ENCODE measurements around the gene UGT1A4.
"Not testable (repeated sequence)": the region's sequence is repeated elsewhere in the genome, so short reads cannot be mapped to it uniquely, and the experiment has no call there.

The UGT1A4 gene

DNA sequence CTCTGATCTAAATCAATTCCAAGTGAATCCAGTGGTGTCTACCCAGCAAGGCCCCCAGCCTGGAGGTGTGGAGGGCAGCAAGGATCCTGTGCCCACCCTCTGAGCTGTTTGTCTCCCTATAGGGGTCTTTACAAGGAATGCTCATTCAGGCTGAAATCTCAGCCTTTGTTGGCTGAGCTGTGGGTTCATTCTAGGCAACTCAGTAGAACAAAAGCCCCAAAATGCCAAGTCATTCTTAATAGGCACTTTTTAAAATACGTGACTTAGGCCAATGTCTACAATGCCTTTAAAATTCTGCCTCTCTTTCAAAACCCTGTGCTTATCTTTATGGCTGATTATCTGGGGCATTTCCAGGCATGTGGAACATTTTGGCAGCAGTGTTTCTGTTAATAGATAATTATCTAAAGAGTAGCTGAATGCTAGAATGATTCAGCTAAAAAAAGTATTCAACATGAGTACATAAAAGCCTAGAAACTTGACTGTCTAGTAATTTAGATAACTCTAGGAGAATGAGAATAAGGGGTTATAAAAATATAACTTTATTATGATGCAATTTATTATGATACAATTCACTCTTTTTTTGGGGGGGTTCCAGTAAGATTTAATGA is 18.4 kb upstream of the UGT1A4 start:
- DNase-seq: peak; percentile 34

DNA sequence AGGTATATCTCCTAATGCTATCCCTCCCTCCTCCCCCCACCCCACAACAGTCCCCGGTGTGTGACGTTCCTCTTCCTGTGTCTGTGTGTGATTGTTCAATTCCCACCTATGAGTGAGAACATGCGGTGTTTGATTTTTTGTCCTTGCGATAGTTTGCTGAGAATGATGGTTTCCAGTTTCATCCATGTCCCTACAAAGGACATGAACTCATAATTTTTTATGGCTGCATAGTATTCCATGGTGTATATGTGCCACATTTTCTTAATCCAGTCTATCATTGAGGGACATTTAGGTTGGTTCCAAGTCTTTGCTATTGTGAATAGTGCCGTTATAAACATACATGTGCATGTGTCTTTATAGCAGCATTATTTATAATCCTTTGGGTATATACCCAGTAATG is 17.7 kb upstream of the UGT1A4 start:
- DNase-seq: not testable (repeated sequence)

DNA sequence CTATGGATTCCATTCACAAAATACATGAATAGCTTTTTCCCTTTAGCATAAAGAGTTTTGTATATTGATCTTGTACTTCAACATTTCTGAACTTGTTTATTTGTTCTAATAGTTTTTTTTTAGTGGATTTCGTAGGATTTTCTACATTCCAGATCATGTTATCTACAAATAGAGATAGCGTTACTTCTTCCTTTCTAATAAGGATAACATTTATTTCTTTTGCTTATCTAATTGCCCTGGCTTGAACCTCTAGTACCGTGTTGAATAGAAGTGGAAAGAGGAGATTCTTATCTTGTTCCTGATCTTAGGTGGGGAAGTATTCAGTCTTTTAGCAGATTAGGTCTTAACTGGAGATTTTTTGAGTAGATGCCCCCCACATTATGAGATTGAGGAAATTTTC is 16.3 kb upstream of the UGT1A4 start:
- DNase-seq: no peak

DNA sequence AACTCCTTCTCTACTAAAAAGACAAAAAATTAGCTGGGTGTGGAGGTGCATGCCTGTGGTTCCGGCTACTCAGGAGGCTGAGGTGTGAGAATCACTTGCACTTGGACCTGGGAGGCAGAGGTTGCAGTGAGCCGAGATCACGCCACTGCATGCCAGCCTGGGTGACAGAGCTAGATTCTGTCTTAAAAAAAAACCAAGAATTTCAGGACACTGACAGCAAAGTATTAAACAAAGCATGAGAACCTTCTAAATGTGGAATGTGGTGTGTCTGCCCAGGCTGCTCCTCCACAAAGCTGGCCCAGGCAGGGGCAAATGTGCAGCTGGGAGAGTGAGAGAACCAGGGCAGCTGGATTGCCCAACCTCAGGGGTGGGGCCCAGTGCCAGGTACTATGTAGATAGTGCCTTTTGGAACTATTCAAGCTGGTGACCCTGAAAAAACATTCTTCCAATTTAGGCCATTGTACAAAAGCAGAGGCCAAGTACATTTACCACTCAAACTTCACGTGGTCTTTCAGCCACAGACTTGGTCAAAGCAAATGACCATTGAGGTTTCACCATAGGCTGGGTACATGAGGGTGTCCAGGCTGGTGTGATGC is 12.5 kb upstream of the UGT1A4 start:
- DNase-seq: no peak

DNA sequence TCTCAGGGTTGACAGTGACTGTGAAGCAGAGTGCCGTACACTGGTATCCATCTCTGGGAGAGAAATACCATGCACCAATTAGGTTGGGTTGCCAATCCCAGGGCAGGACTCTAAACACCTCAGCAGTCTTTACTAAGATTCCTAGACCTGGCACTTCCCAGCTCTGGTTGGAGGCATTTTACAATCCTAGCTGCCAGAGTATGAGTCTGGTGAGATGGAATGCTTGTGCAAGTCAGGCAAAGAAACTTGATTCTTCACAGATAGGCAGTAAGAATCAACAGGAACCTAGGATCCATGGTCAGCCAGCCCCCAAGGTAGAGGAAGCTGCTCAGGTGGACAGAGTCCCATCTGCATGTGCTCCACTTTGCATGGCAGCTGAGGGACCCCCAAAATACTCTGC is 11.8 kb upstream of the UGT1A4 start:
- DNase-seq: no peak

DNA sequence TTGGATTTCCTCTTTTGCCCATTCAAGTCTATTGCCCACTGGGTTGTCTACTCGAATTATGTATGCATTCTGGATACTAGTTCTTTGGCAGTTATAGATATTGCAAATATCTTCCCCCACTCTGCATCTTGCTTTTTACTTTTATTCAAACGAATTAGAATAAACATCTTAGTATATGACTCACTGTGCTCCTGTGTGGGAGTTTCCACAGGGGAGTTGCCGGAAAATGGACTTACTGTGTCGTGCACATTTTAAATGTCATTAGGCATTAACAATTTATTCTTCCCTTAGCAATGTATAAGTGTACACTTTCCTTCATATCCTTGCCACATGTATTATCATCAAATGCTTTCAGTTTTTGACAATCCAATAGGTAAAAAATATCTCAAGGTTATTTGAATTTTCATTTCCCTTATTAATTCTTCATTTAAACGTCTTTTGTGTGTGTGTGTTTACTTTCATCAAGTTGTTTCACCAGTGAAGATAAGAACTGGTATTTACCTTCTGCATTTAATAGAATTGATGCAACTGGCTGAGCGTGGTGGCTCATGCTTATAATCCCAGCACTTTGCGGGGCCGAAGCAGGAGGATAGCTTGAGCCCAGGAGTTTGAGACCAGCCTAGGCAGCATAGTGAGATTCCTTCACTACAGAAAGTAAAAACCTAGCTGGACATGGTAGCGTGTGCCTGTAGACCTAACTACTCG is 10.4 kb upstream of the UGT1A4 start:
- peak; percentile 12 for DNase-seq

DNA sequence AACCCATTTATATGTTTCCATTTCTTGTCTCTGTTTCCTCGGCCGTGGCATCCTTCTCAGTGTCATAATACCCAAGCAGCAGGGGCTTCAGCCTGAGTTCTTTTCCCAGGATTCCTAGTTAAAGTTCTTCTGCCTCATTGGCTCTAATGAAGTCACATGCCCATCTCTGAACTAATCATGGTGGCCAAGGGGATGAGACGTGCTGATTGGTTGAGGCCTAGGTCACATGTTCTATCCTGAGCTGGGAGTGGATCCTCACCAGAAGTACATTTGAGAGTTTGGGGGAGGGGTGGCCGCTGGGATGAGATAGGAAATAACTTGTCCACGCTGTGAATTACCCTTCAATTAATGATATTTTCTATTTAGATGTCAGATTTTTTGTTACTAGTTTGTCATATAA is 9.6 kb upstream of the UGT1A4 start:
- DNase-seq: no peak

DNA sequence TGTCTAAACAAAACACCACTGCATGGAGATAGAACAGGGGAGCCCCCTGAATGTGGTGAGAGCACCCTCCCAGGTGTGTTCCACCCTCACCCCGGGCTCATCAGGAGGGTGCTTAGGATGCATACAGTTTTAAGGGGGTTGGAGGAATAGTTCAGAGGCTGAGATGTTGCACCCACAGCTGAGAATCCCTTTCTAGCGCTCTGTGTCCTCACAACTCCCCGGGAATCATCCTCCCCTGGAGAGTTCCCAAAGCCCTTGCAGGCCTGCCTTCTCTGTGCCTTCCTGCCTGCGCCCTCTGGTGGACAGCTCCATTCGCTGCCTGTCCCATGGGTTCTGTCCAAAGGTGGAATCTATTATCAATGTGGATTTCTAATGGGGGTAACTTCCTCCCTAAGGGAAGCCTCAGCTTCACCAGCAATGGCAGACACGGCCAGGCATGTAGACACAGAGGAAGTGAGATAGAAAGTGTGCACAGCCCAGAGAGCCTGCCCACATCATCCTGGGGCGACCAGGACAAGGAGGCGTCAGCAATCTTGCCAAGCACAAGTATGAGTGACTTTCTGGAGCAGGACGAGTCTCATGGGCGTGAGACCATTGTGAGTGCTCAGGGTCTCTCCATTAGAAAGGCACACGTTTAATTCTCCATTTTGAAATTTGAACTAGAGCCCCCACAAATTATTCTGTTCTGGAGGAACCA is 7.1 kb upstream of the UGT1A4 start:
- peak; percentile 57 for DNase-seq

DNA sequence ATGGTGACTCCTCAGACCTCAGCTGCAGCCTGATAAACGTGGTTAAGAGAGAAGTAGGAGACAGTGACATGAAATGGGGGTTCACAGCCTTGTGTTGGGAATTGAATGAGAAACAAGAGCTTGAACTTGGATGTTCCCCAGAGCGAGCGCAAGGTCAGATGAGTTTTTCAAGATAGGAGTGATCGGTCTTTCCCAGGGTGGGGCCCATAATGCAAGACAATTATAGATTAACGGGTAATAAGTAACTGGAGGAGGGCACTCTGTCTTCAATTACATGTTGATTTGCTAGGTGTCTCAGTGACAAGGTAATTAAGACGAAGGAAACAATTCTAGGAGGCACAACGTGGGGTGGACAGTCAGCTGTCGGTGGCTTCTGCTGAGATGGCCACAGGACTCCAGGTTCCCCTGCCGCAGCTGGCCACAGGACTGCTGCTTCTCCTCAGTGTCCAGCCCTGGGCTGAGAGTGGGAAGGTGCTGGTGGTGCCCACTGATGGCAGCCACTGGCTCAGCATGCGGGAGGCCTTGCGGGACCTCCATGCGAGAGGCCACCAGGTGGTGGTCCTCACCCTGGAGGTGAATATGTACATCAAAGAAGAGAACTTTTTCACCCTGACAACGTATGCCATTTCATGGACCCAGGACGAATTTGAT is 5.8 kb upstream of the UGT1A4 start, which contains the start of gene UGT1A5:
TSS of gene UGT1A5 (plus strand) at position 297 of the 651 bp plus-strand sequence. CDS start at position 382, 85 bp downstream.
- no peak for DNase-seq

DNA sequence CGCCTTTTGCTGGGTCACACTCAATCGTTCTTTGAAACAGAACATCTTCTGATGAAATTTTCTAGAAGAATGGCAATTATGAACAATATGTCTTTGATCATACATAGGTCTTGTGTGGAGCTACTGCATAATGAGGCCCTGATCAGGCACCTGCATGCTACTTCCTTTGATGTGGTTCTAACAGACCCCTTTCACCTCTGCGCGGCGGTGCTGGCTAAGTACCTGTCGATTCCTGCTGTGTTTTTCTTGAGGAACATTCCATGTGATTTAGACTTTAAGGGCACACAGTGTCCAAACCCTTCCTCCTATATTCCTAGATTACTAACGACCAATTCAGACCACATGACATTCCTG is 5.3 kb upstream of the UGT1A4 start:
- no peak for DNase-seq

DNA sequence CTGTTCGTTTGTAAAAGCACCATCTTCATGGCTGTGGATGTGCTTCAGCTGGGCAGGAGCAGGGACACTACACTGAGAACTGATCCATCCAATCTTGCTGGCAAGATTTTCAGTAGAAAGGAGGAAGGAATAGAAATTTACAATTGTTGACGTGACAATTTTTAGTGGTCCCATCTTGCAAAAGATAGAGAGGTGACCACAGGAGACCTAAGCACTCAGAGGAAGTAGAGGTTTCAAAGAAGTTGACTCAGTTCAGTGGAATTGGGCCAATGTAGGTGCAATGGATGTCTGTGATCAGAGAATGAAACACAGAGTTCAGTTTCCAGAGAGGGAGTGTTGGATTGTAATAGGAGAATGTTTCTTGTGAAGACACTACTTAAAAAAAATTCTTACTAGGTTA is 4.4 kb upstream of the UGT1A4 start:
- DNase-seq: no peak

DNA sequence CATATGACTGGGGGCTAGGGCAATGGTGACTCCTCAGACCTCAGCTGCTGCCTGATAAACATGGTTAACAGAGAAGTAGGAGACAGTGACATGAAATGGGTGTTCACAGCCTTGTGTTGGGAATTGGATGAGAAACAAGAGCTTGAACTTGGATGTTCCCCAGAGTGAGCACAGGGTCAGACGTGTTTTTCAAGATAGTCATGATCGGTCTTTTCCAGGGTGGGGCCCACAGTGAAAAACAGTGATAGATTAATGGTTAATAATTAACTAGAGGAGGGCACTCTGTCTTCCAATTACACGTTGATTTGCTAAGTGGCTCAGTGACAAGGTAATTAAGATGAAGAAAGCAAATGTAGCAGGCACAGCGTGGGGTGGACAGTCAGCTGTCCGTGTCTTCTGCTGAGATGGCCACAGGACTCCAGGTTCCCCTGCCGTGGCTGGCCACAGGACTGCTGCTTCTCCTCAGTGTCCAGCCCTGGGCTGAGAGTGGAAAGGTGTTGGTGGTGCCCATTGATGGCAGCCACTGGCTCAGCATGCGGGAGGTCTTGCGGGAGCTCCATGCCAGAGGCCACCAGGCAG is 10.3 kb downstream of the UGT1A4 start, which contains the start of gene UGT1A3:
TSS of gene UGT1A3 (plus strand) at position 320 of the 579 bp plus-strand sequence. CDS start at position 405, 85 bp downstream.
- DNase-seq: no peak

DNA sequence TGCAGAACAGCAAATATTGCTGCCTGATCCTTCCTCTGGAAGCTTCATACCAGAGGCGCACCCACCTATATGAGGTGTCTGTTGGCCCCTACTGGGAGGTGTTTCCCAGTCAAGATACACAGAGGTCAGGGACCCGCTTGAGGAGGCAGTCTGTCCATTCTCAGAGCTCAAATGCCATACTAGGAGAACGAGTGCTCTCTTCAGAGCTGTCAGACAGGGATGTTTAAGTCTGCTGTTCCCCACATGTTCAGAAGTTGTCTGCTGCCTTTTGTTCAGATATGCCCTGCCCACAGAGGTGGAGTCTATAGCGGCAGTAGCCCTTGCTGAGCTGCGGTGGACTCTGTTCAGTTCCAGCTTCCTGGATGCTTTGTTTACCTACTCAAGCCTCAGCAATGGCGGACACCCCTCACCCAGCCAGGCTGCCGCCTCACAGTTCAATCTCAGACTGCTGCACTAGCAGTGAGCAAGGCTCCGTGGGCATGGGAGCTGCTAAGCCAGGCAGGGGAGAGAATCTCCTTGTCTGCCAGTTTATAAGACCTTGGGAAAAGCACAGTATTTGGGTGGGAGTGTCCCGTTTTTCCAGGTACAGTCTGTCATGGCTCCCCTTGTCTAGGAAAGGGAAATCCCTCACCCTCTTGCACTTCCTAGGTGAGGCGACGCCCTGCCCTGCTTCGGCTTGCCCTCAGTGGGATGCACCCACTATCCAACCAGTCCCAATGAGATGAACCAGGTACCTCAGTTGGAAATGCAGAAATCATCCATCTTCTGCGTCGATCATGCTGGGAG is 18.5 kb downstream of the UGT1A4 start:
- DNase-seq: not testable (repeated sequence)

DNA sequence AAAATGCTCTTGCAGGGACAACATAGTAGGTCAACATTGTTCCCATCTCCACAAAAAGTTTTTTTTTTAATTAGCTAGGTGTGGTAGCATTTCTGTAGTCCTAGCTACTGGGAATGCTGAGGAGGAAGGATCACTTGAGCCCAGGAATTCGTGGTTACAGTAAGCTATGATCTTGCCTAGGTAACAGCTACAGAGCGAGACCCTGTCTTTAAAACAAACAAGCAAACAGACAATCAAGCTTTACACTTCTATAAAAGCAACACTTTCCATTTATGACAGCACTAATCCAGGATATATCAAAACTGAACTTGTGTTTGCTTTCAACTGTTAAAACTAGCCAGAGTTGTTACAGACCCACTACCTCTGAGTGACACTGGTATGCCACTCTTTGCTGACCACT is 22.3 kb downstream of the UGT1A4 start:
- no peak for DNase-seq

DNA sequence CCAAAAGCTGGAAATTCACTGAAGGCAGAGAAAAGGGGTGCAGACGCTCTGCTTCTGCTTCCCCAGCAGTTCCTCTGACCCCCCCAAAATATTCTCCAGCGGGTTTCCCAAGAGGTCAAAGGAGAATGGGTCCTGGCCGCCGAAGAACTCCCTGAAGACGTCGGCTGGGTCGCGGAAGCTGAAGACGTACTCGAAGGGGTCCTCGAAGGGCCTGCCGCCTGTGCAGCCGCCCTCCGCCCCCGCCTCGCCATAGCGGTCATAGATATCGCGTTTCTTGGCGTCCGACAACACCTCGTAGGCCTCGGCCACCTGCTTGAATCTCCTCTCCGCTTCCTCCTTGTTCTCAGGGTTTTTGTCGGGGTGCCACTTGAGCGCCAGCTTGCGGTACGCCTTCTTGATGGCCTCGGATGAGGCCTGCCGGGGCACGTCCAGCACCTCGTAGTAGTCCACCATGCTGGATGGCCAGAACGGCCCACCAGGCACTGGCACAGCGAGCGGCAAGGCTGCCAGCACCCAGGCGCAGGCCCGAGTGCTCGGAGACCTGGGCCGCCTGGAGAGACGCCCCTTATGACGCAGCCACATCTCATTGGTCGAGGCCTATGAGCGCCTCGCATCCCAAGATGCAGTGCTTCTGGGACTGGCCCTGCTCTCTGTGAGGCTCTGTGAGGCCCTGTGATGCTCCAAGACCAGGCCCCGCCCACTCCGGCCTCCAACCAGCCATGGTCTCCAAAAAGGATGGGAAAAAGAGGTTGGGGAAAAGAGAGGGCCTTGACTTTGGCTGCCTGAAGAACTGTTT is 25.1 kb downstream of the UGT1A4 start:
- DNase-seq: no peak

DNA sequence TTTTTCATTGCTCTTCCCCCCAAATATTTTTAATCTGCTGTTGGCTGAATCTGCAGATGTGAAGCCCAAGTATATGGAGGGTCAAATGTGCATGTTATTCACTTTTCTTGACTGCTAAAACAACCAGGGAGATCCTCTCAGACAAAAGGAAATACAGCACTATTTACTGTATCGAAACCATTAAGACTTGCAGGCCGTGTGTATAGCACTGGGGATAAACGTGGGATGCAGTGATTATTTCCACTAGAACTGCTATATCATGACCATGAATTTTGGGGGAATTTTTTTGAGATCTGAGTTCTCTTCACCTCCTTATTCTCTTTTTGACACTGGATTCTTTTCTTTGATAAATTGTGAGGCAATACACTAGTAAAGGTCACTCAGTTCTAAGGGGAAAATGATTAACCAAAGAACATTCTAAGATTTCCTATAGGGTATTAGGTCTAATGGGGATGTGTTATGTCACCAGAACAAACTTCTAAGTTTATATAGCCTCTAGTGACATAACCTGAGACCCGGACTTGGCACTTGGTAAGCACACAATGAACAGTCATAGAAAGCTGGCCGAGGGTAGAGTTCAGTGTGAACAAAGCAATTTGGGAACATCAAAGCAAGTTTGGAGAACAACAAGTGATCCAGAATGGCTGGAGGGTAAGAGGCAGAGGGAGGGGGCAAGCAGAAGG is 26.7 kb downstream of the UGT1A4 start:
- no peak for DNase-seq

DNA sequence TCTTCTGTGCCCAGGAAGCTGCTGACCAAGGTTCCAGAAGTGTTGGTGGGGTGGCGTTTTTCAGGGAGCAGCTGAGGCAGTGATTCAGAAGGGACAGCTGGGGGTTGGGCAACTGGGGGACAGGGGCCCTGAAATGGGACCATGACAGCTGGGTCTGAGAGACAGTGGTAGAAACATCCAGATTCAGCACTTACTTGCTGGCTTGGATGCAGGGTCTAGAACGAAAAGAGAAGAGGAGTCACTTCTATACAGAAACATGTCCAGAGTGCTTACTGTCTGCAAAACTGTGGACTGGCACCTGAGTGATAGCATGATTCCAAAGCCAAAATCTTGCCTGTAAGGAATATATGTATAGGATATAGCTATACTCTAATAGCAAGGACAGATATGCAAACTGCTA is 27.3 kb downstream of the UGT1A4 start:
- not testable (repeated sequence) for DNase-seq

DNA sequence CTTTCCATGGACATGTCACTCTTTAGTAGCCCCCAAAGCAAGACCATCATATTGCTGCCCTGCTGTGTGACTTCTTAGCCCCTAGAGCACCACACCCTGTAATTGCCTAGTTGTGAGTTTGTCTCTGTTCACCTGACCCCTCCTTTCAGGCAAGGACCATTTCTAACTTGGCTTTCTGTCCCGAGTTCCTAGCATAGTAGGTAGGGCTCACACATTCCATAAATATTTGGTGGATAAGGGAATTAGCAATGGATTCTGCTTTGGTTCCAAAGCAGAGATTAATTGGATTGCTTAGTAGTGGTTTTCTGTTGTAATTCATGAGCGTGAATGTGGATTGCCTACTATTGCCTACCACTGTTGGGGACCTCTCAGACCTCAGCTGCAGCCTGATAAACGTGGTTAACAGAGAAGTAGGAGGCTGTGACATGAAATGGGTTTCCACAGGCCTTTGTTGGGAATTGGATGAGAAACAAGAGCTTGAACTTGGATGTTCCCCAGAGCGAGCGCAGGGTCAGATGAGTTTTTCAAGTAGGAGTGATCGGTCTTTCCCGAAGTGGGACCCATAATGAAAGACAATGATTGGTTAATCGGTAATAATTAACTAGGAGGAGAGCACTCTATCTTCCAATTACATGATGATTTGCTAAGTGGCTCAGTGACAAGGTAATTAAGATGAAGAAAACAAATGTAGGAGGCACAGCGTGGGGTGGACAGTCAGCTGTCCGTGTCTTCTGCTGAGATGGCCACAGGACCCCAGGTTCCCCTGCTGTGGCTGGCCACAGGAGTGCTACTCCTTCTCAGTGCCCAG is 28.1 kb downstream of the UGT1A4 start:
- DNase-seq: no peak

DNA sequence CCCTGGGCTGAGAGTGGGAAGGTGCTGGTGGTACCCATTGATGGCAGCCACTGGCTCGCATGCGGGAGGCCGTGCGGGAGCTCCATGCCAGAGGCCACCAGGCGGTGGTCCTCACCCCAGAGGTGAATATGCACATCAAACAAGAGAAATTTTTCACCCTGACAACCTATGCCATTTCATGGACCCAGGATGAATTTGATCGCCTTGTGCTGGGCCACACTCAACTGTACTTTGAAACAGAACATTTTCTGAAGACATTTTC is 28.7 kb downstream of the UGT1A4 start:
- no peak for DNase-seq

DNA sequence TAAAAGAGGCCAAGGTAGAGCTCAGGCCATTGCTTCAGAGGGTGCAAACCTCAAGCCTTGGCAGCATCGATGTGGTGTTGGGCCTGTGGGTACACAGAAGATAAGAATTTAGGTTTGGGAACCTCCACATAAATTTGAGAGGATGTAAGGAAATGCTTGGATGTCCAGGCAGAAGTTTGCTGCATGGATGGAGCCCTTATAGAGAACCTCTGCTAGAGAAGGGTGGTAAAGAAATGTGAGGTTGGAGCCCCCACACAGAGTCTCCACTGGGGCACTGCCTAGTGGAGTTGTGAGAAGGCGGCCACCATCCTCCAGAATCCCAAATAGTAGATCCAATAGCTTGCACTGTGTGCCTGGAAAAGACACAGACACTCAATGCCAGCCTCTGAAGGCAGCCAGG is 32.2 kb downstream of the UGT1A4 start:
- not testable (repeated sequence) for DNase-seq

Data from retina (tissue), 1 donor.